Measurements from ENCODE around the gene OXNAD1.

The OXNAD1 gene

DNA sequence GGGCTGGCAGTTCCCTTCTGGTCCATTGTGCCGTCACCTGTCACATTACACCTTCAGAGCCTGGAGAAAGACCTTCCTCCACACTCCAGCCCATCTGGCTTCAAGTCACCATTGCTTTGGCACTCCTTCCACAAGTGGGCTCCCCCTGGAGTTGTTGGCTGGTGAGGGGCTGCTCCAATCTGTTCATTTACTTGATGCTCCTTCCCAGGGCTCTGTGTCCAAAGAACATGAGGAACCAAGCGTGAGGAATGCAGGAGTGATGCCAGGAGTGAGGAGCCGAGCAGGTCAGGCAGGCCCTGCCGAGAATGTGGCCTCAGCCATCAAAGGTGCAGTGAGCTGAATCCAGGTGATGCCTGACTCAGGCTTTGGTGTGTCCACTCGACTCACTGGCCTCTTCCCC is 57.2 kb downstream of the OXNAD1 start:
- in situ Hi-C loops (cut with MboI; ENCODE audit: low sequenced_read_pairs), result no loop called here

DNA sequence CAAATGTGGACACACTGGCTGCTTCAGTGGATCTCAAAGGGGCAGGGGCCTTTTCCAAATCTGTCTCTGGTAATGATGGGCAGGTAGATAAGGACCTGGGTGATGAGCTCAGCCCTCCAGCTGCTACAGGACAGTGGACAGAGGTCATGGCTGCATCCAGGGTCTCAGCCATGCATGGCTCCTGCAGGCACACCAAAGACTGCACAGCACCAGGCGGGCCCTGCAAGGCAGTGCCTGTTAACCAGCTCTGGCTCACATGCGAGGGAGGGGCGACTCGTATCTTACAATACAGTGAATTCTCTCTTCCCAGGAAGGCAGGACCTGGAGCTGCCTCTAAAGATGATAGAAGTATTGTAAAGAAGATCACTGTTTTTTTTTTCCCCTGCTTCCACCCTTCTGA is 58.7 kb downstream of the OXNAD1 start:
- in situ Hi-C loops (cut with MboI; ENCODE audit: low sequenced_read_pairs), result no loop called here

DNA sequence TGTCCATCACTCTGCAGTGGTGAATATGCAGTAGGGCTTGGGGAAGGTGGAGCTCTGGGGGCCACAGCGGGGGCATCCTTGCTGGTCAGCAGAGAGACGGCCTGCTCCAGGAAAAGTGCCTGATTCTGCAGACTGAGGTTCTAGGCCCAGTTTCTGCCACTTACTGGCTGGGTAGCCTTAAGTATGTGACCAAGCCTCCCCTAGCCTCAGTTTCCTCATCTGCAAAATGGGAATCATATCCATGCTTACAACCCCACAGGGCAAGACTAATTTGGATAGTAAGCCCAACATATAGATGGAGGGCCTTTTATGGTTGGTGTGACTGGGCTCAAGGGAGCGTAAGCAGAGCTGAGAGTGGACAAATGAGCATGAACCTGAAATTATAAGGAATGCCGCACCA is 60.8 kb downstream of the OXNAD1 start:
- in situ Hi-C loops (cut with MboI; ENCODE audit: low sequenced_read_pairs), result no loop called here

DNA sequence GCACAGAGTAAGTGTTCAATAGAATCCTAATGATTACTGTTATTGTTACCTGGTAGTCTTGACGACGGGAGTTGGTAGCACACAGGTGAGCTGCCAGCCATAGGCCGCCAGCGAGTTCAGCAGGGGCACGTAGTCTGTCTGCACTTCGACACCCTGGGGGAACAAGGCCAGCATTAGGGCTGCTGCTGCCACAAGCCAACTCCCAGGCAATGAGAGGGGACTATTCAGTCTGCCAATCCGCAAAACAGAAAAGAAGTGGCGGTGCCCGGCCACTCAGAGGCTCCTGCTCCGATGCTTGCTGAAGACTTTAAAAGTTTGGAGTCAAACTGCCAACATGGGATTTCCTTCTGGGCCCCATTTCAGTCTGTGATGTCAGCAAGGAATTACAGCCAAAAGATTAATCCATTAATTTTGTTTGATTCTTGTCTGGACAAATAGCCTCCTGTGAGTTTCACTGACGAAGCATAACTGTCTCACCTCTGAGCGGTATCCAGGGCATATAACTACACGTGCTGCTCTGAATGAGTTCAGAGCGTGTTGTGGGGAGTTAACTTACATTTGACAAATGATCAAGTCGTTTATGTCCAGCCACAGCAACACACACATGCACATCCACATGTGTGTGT is 61.8 kb downstream of the OXNAD1 start:
- in situ Hi-C loops (cut with MboI; ENCODE audit: low sequenced_read_pairs), result no loop called here

DNA sequence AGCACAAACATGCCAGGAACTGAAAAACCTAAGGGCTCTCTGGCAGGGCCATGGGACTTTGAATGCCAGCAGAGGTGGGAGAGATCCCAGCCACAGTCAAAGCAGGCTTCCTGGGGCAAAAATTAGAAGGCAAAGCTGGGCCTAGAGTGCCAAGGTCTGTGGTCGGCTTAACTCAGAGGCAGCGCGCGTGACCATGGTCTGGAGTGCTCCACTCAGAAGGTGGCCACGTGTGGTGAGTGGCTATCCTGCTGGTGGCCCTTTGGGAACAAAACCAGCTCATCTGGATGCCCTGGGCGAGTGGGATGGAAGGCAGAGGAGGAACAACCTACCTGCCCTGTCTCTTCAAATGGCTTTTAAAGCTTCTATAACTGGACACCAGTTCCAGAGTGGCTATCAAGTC is 63.1 kb downstream of the OXNAD1 start:
- in situ Hi-C loops (cut with MboI; ENCODE audit: low sequenced_read_pairs), result no loop called here

DNA sequence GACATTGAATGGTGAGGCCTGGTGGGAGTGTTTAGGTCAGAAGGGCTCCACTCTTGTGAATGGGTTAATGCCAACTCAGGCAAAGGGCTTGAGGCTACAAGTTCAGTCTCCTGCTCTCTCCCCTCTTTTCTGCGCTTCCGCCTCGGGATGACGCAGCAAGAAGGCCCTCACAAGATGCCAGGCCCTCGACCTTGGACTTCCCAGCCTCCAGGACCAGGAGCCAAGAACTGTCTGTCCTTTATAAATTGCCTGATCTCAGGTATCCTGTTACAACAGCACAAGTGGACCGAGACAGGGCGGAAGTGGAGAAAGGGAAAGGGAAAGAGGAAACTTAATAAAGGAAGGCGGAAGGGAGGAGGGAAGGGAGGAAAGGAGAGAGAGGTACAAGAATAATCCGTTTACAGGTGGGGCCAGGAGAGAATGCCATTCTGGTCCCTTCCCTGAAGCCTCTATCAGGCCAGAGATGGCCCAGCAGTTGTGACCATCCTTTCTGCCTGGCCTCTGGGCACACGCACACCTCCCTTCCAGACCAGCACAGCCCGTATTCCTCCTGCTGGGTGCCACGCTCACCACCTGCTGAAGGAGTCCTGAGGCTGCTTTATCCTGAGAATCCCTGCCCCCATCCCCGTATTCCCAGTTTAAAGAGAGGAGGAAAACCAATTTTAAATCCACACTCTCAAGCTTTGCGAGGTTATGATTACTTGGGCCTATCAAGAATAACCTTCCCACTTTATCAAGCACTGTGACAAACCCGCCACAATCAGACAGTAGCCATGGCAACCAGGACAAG is 64.2 kb downstream of the OXNAD1 start:
- in situ Hi-C loops (cut with MboI; ENCODE audit: low sequenced_read_pairs), result no loop called here

- in situ Hi-C loops (cut with MboI; ENCODE audit: low sequenced_read_pairs), result no loop called here
Measured at GRCh38 chr3:16329826-16330129, 64.8 kb downstream of the OXNAD1 start.

DNA sequence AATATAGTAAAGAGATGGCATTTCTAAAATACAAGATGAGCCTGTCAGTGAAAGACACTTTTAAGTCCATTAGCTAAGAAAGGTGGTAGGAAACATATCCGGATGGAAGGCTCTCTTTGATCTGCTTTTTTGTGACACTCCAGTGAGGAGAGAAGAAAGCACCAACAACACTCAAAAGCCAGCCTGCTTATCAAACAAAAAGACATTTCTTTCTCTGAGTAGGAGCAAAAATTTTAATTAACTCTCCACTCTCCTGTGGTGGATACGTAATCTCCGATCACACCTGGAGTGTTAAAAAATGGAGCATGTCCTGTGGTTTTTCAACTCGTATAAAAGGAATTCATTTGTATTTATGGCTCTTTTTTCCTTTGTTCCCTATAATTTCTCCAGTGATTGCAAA is 65.3 kb downstream of the OXNAD1 start:
- in situ Hi-C loops (cut with MboI; ENCODE audit: low sequenced_read_pairs), result no loop called here

GRCh38 chr3:16331319-16331883 is 66.4 kb downstream of the OXNAD1 start:
- in situ Hi-C loops (cut with MboI; ENCODE audit: low sequenced_read_pairs), result no loop called here

DNA sequence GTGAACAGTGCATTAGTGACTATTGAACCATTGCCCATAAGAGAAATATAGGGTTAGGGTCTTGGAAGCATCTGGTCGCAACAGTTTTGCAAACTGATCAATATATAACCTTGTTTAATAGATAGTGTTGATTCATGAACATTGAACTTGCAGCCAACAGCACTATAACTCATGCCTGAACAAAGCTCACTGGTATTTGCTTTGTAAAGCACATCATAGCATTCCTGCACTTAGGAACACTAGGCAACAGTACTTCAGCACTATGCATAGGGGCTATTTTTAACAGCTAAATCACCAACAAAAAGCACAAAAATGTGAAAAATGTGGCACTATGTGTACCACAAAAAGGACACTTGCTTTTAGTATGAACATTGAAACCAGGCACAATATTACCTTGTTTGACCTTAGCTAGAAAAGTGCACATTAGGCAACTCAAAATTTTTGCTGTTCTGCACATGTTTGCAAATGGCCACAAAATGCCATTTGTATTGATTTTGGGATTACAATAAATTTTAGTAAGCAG is 68.0 kb downstream of the OXNAD1 start:
- in situ Hi-C loops (cut with MboI; ENCODE audit: low sequenced_read_pairs), result no loop called here

- in situ Hi-C loops (cut with MboI; ENCODE audit: low sequenced_read_pairs), result no loop called here
Measured at GRCh38 chr3:16334909-16335308, 69.9 kb downstream of the OXNAD1 start.

GRCh38 chr3:16335333-16335732 is 70.3 kb downstream of the OXNAD1 start:
- in situ Hi-C loops (cut with MboI; ENCODE audit: low sequenced_read_pairs), result no loop called here

GRCh38 chr3:16335772-16336645 is 71.0 kb downstream of the OXNAD1 start:
- in situ Hi-C loops (cut with MboI; ENCODE audit: low sequenced_read_pairs), result no loop called here

DNA sequence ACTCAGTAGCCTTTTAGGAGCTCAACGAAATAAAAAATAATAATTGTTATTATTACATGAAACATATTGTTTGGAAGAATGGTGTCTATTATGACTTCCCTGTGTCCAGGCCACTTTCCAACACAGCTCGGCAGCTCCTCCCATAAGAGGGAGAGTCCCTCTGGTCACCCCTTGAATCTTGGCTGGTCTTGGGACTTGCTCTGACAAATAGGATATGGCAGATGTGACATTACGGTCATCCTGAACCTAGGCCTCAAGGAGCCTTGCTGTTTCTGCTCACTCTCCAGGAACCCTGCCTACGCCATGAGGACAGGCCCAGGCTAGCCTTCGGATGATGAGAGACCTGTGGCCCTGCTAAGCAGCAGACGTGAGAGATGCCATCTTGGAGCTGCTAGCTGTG is 71.8 kb downstream of the OXNAD1 start:
- in situ Hi-C loops (cut with MboI; ENCODE audit: low sequenced_read_pairs), result no loop called here

GRCh38 chr3:16337856-16338540 is 73.0 kb downstream of the OXNAD1 start:
- in situ Hi-C loops (cut with MboI; ENCODE audit: low sequenced_read_pairs), result no loop called here

DNA sequence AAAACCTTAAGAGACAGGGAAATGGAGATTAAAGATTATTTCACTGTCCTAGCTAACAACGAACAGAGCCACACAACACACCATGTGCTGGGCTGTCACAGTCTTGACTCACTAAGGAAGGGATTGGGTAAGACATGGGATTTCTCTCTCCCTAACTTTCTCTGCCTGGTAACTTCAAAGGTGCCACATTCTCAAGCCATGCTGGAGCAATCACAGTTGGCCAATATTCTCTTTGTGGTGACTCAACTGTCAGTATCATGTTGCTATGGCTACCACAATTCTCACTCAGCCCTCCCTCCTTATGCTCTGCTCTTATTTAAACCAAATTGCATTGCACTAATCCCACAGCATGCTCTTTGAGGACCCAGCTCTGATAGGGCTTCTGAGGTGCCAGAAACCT is 74.0 kb downstream of the OXNAD1 start:
- in situ Hi-C loops (cut with MboI; ENCODE audit: low sequenced_read_pairs), result no loop called here

DNA sequence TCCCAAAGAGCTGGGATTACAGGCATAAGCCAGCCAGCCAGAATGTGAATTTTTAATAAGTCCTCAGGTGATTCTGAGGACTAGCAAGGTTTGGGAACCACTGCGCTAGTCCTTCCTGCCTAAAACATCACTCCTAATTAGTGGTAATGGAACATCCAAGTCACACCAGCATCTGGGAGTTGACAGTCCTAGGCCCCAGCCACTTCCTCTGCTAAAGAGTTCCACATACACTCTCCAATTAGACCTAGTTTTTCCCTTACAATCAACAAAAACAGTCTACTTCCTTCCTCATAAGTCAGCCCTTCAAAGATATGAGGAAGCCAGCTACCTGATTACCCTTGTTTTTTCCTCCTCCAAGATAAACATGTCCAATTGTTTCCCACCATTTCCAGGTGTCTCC is 78.1 kb downstream of the OXNAD1 start:
- in situ Hi-C loops (cut with MboI; ENCODE audit: low sequenced_read_pairs), result no loop called here

DNA sequence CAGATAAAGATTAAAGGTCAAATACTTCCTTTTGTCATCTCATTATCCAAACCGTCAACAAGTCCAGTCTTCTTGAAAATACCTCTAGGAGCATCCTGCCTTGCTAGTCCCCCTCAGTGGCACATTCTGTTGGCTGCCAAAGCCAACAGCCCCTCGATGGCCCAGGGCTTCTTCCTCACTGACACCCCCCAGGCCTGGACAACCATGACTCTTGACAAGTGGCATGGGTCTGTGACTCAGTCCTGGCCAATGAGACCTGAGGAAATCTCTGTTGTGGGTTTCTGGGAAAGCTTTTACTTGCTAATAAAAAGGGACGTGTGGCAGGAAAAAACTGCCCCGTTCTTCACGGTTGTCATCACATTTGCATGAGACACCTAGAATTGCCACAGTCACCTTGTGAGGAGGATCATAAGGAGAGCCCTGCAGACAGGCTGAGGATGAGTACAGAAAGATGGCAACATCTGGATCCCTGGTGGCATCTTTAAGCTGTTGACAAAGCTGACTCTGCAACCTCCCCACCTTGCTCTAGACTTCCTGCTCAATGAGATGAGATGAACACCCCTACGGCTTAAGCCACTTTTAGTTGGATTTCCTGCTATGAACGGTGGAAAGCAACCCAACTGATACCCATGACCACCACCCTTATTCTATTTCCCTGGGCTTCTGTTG is 81.5 kb downstream of the OXNAD1 start:
- in situ Hi-C loops (cut with MboI; ENCODE audit: low sequenced_read_pairs), result no loop called here

DNA sequence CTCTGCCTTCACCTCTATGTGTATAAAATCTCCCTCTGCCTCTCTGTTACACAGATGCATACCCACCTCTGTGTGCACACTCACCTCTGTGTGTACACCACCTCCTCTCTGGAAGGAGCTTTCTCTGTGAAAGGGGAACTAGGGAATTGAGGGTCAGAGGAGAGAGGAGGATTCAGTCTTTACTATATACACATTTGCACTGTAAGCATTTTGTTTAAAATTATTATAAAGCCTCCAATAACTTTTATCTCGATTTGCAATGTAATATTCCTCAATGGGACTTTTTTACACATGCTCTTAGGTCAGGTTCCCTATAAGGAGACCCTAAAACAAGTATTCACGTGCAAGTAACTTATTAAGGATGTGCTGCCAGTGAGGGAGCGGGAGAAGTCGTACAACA is 82.5 kb downstream of the OXNAD1 start:
- in situ Hi-C loops (cut with MboI; ENCODE audit: low sequenced_read_pairs), result no loop called here

GRCh38 chr3:16349986-16350596 is 85.1 kb downstream of the OXNAD1 start:
- in situ Hi-C loops (cut with MboI; ENCODE audit: low sequenced_read_pairs), result no loop called here

All from hTERT RPE-1 (cell line).